HG03460 (cell line): ENCODE data around the gene MBOAT2.
"Not testable (repeated sequence)": the region's sequence is repeated elsewhere in the genome, so short reads cannot be mapped to it uniquely, and the experiment has no call there.

Experiments used
- ATAC-seq: cut with Tn5 transposase; IDR thresholded peaks from one replicate; pipeline ENCODE4 v1.9.1; 2021; ENCODE audit not compliant: unreplicated experiment

MBOAT2 gene

DNA sequence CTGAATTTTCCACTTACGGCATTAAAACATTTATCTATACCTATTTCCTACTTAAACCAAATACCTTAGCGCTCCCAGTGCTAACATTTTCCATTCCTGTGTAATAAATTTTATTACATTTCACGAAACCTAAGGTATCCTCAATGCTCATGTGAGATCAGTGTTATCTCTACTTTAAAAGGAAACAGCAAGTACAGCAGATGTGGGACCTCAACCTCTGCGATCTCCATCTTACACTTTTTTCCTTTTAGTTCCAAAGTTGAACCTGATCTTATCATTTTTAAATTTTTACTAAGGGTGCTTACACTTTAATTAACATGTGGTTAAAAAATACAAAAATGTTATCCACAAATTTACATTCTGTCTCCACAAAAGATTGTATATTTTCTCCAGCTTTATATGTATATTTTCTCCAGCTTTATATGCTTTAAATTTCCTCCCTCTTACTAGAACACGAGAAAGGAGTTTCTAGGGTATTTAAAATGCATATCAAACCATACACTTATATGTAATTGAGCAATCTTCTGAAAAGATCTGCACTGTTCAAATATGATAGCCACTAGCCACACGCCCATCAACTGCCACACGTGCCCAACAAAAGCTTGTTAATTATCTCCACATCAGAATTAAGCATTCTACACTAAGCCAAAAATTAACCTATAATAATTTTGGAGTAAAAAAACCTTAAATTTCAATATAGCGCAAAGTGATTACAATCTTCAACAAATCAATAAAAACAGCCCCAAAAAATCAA, 38.1 kb downstream of the MBOAT2 start:
- no peak for ATAC-seq

DNA sequence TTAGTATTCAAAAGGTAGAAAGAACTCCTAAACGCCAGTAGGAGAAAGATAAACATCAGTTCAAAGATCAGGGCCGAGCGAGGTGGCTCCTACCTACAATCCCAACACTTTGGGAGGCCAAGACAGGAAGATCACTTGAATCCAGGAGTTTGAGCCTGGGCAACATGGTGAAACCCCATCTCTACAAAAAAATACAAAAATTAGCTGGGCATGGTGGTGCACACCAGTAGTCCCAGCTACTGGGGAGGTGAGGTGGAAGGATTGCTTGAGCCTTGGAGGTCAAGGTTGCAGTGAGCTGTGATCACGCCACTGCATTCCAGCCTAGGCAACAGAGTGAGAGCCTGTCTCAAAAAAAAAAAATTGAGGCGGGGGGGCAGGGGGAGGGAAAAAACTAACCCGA, 40.6 kb downstream of the MBOAT2 start:
- ATAC-seq: no peak

DNA sequence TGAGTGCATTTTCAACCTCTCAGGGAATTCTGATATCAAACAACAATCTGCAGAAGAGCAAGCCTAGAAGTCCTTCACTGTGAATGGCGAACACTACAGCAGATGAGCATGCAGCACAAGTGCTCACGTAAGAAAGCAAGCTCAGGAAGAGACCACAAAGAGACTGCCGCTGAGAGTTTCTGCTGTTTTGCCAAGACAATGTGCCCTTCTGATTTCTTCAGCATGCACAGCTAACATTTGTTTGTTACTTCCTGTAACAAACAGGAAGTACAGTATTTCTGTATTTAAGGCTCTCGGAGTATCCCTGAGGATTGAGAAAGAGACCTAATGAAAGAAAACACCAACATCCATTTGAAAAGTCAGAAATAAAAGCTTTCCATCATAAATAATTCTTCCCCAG, 45.9 kb downstream of the MBOAT2 start:
- ATAC-seq: no peak

DNA sequence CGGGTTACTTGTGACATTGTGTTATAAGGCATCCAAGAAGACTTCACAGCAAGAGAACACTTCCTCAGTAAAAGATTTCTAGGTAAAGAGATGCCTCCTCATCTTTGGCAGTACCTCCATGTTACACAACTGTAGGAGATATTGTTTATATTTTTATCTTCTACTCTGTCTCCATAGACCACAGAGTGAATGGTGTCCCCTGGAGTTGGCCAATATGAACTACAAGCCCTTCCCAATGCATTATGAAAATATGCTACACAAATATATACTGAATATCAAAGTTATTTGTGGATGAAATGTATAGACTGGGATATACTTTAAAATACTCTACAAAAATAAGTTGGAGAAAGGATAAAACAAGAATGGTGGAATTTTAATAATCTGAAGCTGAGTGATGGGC, 46.7 kb downstream of the MBOAT2 start:
- no peak for ATAC-seq

DNA sequence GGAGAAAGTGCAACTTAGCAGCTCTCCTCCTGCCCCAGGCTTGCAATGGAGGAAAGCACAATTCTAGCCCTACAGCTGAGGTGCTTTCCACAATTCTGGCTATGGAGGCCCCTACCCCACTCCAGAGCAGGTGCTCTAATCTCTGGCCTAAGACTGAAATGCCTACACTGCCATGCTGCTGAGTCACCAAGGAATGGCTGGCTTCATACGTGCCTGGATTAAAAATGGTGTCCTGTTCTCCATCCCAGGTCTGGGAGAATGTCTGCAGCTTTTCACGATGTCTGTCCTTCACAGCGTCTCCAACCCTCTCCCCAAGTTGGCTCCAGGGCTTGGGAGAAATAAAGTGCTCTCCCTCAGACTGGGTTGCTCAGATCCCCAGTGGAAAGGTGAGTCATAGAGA, 48.5 kb downstream of the MBOAT2 start:
- ATAC-seq: no peak

DNA sequence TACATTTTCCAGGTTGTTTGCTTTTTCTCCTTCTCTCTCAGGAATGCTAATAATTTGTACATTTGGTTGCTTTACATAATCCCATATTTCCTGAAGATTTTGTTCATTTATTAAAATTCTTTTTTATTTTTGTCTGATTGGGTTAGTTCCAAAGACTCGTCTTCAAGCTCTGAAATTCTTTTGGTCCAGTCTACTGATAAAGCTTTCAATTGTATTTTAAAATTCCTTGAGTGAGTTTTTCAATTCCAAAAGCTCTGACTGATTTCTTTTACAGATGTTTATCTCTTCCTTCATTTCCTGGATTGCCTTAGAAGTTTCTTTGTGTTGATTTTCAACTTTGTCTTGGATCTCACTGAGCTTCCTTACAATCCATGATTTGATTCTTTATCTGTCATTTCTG, 50.0 kb downstream of the MBOAT2 start:
- no peak for ATAC-seq

DNA sequence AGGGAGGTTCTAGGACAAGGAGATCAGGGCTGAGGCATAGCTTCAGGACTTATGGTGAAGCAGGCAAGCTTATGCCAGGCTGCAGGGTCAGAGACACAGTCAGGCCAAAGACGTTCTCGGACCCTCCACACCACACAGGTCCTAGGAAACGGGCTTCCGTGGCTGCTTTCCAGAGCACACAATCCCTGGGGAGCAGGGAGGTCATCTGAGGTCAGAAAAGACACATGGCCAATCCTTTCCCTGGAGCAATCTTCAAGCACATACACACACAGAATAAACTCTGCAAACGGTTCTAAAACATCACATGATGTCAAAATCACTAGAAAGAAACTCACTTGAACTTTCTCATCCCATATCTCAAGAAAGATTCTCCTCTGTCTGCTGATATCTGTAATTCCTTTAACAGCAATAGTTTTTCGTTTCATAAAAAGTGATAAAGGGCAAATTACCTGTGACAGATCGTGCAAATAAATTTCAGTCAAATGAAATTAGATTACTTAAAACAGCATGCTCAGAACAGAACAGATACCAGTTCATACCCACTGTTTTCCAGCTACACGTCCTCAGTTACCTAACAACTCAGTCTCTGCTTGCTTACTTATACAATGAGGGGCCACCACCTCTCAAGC, 63.9 kb downstream of the MBOAT2 start:
- ATAC-seq: no peak

DNA sequence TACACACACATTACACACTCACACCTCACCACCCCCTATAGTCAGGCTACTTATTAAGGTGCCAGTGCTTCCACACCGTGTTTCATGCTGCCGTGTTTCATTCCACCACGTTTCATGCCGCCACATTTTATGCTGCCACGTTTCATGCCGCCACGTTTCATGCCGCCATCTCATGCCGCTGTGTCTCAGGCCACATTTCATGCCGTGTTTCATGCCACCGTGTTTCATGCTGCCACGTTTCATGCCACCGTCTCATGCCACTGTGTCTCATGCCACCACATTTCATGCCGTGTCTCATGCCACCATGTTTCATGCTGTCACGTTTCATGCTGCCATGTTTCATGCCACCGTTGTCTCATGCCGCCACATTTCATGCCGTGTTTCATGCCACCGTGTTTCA, 65.1 kb downstream of the MBOAT2 start:
- ATAC-seq: no peak

DNA sequence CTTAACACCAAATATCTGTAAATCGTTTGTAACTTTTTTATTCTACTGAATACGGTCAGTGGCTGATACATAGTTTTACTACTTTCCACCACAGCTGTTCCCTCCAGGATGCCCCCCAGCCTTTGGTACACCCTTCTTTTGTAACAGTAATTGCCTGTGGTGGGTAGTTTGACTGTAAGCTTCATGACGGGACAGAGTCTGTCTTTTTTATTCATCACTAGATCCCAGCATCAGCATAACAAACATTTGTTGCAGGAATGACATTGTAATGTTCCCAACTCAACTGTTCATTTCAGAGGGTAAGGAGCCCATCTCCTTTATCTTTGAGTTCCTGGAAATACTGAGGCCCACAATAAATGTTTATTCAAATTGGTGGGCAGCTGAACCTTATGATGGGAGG, 67.5 kb downstream of the MBOAT2 start:
- no peak for ATAC-seq

DNA sequence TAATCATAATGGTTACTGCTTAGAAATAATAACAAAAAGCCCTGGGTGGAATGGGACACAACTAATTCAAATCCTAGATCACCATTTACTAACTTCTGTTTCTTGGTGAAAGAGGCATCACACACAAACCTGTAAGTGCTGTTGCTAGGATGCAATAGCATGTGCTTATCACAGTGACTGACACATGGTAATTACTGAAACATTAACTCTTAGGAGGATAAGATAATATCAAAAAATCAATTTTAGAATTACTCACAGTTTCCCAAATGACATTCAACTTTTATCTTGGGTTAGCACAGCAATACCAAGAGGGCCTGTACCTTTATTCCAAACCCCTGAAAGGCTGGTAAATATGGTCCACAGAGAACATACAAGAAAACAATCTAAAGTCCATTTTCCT, 69.1 kb downstream of the MBOAT2 start:
- ATAC-seq: no peak

DNA sequence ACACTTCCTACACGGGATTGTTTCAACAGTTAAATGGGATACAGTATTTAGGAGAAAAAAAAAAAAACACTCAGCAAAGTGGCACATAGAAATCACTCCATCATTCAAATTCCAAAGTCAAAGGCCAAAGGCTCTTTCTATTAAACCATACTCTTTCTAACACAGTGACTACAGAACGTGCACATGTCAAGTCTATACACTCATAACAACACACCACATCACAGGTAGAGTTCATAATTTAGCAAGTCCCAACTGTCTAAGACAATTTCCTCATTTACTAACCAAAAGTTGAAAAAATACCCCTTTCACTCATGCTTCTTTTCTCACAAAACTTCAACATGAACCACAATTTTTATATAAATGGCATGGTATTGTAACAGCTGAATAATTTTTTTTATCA, 70.8 kb downstream of the MBOAT2 start:
- no peak for ATAC-seq

DNA sequence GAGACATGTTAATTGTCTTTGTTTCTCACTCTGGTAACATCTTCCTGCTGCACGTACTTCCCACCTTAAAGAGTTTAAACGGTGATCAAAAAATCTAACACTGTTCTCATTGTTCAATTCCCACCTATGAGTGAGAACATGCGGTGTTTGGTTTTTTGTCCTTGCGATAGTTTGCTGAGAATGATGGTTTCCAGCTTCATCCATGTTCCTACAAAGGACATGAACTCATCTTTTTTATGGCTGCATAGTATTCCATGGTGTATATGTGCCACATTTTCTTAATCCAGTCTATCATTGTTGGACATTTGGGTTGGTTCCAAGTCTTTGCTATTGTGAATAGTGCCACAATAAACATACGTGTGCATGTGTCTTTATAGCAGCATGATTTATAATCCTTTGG, 73.3 kb downstream of the MBOAT2 start:
- ATAC-seq: not testable (repeated sequence)

DNA sequence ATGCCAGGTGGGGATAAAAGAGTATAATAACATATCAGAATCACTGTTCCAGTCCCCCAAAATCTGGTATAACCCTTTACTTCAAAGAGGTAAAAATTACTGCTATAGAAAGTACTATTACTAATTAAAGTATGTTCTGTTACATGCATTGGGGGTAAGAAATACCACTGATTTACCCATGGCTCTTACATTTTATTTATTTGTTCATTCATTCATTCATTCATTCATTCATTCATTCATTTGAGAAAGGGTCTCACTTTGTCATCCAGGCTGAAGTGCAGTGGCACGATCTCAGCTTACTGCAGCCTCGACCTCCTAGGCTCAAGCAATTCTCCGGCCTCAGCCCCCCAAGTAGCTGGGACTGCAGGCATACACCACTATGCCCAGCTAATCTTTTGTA, 74.4 kb downstream of the MBOAT2 start:
- no peak for ATAC-seq

DNA sequence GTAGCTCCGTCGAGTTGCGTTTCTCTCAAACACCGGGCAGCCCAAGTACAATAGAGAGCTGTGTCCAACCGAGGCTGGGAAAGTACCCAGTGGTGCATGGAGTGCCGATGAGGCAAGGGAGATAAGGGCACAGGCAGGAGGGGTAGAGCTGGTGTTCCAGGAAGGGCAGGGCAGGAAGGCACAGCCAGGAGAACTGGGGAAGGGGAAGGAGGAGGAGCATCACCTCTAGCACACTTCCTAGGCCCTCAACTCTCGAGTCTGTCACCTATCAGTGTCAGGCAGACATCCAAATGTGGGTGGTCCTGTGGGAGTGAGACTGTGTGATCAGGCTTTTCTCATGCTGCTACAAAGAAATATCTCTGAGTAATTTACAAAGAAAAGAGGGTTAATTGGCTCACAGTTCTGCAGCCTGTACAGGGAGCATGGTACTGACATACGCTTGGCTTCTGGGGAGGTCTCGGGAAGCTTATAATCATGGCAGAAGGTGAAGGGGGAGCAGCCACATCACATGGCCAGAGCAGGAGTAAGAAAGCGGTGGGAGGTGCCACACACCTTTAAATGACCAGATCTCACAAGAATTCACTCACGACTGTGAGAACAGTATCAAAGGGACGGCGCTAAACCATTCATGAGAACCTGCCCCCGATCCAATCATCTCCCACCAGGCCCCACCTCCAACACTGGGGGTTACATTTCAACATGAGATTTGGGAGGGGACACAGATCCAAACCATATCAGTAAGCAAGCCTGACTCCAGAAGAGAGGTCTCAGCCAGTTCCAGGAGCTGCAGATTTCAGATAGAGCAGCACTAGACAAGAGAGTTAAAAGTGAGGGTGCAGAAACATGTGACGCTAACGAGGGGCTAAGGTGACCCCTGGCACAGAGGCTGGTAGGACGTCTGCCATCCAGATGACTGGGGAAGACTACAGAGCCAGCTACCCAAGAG, 75.7 kb downstream of the MBOAT2 start:
- ATAC-seq: no peak

DNA sequence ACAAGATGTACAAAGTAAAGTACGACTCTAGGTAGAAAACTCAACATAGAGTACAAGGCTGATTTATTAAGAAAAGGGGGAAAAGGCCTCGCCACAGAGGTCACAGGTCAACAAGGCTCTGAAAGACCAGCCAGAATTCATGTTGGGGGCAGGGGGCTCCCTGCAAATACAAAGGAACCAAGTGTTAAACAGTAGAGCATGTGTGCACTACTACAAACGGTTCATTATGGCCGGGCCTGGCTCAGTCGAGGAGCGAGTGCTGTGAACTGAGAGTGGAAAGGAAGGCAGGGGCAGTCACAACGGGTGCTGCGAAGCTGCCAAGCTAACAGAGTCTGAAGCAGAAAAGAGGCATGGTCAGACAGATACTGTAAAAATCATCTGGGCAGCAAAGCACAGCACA, 77.1 kb downstream of the MBOAT2 start:
- no peak for ATAC-seq

DNA sequence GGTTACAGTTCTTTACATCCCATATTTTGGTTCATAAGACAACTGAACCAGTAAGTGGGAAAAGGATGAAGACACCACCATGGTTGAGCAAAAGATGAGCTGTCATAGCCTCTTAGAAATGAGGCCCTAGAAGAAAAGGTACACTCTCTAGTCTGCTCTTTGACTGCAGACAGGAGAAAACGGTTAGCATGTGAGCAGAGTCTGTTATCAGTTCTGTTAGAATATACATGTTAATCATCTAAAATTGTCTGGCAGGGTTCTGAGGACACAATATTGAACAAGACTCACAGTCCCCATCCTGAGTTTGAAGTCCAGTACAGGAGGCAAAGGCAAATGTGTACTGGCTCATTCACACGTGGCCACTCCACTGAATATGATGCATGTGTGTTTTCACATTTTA, 78.1 kb downstream of the MBOAT2 start:
- no peak for ATAC-seq

DNA sequence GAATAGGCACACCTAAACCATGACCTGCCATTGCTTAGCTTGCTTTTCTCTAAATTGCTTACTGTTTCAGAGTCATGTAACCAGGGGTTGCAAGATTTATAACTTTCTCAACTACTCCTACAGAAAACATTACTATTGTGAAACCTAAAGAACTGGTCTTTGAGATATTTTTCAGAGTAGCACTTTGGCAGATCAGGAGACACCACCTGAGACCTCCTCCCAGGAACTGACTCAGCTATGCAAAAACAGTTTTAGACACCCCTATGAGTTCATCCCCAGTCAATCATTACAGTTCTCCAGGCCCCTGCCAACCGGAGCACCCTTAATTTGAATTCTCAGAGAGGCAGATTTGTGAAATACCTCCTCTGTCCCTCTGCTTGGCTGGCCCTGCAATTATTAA, 80.3 kb downstream of the MBOAT2 start:
- ATAC-seq: no peak

DNA sequence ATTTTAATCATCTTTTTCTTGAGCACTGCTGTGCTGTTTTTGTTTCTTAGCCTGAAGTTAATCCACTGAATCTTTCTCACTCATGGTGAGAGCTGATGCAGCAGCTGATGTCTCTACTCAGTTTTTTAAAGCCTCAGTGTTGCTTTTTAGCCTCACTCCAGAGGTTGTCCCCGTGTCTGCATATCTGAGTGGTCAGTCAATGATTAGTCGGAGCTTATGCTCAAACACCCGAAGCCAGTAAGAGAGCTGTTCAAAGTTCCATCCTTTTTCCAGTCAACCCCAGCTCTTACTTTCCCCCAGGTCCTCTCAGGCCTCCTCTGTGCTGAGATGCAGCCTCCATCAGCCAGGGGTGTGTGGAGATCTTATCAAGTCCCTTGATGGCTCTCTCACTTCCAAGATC, 81.1 kb downstream of the MBOAT2 start:
- no peak for ATAC-seq

DNA sequence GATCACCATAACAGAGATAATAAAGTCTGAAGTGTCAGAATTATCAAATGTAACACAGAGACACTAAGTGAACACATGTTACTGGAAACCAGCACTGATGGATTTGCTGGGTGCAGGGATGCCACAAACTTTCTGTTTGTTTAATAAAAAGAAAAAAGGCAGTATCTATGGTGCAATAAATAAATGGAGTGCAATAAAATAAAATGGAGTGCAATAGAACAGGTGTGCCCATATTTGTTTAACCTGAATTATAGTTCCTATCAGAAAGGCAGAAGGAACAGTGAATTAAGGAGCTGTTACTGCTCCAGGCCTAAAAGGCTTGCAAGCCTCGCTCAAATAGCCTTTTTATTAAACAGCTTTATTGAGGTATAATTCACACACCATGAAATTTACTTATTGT, 85.1 kb downstream of the MBOAT2 start:
- no peak for ATAC-seq

DNA sequence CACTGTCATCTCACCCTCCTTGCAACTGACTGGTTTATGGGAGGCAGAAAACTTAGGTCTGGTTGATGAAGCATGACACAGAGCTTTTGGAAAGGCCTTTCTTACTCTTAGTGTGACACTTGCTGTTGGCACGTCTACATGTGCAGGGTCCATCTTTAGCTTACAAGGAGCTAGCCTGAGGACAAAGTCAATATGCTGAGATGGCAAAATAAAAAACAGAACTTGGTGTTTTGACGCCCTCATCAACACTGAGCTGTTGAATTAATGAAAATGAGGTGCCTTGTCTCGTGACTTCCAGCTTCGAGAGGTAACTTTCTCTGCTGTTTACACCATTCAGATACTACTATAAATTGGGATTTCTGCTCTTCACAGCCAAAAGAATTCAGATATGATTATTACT, 87.5 kb downstream of the MBOAT2 start:
- ATAC-seq: no peak

DNA sequence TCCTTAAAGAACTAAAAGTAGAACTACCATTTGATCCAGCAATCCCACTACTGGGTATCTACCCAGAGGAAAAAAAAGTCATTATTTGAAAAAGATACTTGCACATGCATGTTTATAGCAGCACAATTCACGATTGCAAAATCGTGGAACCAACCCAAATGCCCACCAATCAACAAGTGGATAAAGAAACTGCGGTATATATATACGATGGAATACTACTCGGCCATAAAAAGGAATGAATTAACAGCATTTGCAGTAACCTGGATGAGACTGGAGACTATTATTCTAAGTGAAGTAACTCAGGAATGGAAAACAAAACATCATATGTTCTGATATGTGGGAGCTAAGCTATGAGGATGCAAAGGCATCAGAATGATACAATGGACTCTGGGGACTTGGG, 89.7 kb downstream of the MBOAT2 start:
- ATAC-seq: not testable (repeated sequence)

DNA sequence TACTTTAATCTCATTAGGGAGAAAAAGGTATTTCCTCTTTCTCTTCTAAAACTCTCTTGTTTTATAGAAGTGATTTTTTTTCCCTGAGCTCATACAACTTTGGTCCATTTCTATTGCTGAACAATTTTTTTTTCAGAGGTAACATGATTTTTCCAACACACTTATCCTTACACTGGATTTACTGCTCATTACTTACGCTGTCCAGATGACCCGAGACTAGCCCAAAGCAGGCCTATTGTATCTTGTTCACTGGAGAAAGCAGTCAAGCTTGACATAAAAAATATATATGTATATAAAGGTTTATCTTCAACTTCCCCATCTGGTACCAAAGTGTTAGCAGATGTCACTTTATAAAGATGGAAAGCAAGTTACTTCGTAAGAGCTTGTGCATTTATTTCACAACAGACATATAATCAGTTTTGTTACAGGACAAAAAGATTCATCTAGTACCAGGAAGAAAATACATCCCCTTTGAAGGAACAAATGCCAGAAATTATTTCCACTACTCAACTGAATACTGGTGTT, 95.7 kb downstream of the MBOAT2 start:
- no peak for ATAC-seq
